T-helper 1 cell treated with Interleukin-12 subunit alpha and Interleukin-12 subunit beta and Interleukin-4 antibody, amounts not matched to agents 30 ng/mL and 1 ng/mL, for 36 hours (primary cell): ENCODE measurements around the gene KIAA0232. TPM values are rescaled to one million over a fixed set of nuclear protein-coding genes. Genes with fewer than 3 reads are reported as not detected.

Source experiments
- intact Hi-C: fragments of 100-400 bp; cut with micrococcal nuclease; formaldehyde crosslinking; loops from one replicate; pipeline ENCODE4 v1.15.1; 2024
- total RNA-seq: library from RNA; stranded (reverse); gene quantifications from 2 replicates; pipeline ENCODE4 v1.2.3, GENCODE V29; 2022

Gene KIAA0232
- total RNA-seq, 1 donor from 2014 or later: 20.4 TPM

DNA sequence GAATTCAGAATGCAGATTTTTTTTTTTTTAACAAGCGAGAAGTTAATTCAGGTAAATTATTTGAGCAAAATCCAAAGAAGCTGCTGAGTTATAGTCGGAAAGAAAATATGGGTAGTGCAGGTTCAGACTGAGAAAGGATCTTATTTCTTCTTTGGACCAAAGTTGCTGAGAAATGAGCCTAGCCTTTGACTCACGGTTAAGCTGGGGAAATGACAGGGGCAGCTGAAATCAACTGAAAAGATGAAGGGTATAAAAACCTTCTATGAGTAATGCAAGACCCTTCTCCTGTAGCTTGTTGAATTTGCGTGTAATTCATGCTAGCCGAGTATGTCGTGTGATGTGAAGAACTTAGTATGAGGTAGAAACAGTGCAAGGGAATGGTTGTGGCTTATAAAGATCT is 63.0 kb downstream of the KIAA0232 start:
- intact Hi-C loops: no loop called here

GRCh38 chr4:6847178-6847577 is 64.7 kb downstream of the KIAA0232 start:
- intact Hi-C loops: no loop called here

GRCh38 chr4:6848717-6849305 is 66.3 kb downstream of the KIAA0232 start:
- intact Hi-C loops: no loop called here

DNA sequence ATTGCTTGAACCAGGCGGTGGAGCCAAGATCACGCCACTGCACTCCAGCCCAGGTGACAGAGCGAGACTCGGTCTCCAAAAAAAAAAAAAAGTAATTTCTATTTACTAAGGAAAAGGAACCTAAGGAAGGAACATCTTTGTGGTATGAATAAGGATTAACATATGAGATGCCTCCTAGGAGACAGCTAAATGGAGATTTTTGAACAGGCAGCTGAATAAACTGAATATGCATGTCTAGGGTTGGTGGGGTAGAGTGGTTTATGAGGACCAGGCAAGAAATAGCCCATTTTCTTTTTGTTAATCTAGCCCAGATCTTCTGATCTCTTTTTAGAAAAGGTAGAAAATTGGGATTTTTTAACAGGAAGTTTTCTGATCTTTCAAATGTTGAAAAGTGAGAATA is 67.2 kb downstream of the KIAA0232 start:
- intact Hi-C loops: no loop called here

GRCh38 chr4:6851431-6851830 is 68.9 kb downstream of the KIAA0232 start:
- intact Hi-C loops: no loop called here

DNA sequence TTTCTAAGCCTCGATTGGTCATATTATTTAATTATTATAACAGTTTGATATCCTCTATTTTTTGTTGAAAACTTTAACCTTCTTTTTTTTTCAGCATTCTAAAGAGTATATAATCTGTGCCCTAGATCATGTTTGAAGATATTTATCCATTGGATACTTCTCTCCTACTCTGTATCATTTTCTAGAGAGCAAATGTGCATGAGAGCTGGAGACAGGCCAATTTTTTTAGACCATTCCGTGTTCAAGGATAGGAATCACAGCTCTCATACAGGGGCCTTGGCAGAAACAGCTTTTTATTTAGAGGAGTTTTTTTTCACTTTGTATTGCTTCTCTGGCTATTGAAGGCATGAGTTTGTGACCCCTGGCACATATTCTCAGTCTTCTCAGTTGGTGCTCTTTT is 69.4 kb downstream of the KIAA0232 start:
- intact Hi-C loops: no loop called here

DNA sequence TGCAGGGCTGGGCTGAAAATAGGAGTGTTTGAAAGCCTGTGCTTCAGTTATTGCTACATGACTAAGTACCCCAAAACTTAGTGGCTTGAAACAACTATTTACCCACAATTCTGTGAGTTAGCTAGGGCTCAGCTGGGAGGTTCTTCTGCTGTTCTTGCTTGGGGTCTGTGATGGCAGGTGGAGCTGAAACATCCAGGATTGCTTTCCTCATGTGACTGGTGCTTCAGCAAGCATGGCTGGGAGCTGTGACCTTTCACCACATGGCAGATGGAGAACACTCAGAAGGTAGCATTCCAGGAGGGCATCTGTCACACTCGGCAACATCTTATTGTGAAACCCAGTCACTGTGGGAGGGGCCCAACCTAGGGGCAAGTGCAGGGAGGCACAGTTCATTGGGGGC is 70.1 kb downstream of the KIAA0232 start:
- intact Hi-C loops: no loop called here

GRCh38 chr4:6854098-6854744 is 71.7 kb downstream of the KIAA0232 start:
- intact Hi-C loops: no loop called here

DNA sequence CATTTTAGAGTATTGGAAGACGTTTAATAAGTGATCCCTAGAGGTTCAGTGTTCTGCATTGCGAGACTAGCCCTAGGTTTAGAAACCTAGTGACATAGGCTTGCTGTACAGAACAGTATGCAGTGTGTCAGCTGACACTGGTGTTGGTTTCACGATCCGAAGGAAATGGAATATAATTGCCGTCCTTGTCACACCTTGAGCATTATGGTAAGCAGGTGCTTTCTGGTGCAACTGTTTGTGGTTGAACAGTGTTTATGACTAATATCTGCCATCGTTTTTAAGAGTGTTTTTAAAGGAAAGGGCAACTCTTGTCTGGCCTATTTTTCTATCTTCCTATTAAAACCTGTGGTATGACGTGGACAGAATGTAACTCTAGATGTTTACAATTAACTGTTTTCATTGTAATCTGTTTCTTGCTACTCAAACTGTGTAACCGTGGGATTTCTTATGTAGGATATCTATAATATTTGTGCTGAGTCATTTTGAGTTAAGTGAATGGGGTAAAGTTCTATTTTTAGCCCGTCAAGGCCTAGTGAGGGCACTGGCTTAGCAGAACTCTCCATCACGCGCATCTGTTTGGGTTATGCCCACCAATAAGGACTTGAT is 73.3 kb downstream of the KIAA0232 start:
- intact Hi-C loops: loop anchor here (5.0 kb wide), 1 partner anchor 73 kb away; the partner anchor contains the start of gene KIAA0232

- intact Hi-C loops: loop anchor here (5.0 kb wide), 1 partner anchor 74 kb away; the partner anchor contains the start of gene KIAA0232
Observed at GRCh38 chr4:6856391-6856790, 73.9 kb downstream of the KIAA0232 start.

- intact Hi-C loops: loop anchor here (5.0 kb wide), 1 partner anchor 75 kb away; the partner anchor contains the start of gene KIAA0232
Observed at GRCh38 chr4:6857009-6857882, 74.7 kb downstream of the KIAA0232 start.

DNA sequence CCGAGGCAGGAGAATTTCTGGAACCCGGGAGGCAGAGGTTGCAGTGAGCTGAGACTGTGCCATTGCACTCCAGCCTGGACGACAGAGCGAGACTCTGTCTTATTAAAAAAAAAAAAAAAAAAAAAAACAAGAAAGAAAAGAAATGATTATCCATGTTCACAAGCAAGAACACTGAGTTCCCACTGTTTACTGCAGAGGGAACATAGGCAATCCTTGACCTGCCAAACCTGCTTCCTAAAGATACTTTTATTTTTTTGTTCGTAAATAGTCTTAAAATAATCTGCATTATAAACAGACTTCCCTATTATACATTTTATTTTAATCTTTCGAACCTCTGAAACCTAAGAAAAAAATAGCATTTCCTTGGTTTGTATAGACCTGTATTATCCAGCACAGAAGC is 76.5 kb downstream of the KIAA0232 start:
- intact Hi-C loops: loop anchor here (5.0 kb wide), 1 partner anchor 77 kb away; the partner anchor contains the start of gene KIAA0232

DNA sequence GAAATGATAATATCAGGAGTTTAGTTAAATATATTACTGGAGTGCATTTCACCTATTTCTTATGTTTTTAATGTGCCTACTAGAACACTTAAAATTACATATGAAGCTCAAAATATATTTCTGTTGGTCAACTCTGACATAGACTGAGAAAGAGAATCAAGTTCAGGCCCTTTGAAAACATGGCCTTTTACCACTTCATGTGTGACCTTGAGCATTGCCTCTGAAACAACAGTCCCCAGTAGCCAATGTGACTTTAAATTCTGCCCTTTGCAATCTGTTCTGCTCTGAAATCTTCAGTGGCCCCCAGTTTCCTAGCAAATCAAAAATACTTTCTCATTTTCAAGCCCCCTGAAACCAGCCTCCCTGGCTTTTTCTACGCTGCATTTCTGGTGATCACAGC is 77.0 kb downstream of the KIAA0232 start:
- intact Hi-C loops: loop anchor here (5.0 kb wide), 1 partner anchor 77 kb away; the partner anchor contains the start of gene KIAA0232

DNA sequence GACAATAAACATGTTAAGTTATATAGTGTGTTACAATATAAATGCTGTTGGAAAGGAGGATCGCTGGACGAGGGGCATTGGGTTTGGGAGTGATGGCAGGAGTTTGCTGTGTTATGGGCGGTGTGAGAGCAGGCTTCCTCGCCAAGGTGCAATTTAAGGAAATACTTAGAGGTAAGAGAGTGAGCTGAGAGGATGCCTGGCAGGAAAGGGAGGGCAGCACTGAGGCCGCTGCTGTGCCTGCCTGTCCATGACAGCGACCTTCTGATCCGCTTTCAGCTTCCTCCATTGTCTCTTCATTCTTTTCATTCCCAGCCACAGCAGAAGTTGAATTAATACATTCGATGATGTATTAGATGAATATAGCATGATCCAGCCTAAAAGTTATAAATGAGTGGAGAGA is 85.9 kb downstream of the KIAA0232 start:
- intact Hi-C loops: no loop called here

DNA sequence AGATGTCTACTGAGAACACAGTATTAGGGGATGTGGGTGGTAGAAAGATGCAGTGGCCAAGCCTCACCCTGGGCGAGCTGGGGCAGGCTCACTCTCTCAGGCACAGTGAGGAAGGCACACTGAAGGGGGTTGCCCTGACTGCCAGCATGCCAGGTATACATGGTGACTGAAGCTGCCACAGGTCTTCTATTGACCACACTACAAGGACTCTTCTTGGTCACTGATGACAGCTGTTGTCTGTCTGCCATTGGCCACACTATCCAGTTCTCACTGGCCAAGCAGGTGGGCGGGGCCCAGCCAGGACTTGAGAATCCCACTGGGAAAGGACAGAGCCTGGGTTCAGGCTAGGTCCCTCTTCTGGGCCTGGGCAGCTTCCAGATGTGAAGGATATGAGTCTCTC is 87.4 kb downstream of the KIAA0232 start:
- intact Hi-C loops: no loop called here

GRCh38 chr4:6873291-6873690 is 90.8 kb downstream of the KIAA0232 start:
- intact Hi-C loops: no loop called here

DNA sequence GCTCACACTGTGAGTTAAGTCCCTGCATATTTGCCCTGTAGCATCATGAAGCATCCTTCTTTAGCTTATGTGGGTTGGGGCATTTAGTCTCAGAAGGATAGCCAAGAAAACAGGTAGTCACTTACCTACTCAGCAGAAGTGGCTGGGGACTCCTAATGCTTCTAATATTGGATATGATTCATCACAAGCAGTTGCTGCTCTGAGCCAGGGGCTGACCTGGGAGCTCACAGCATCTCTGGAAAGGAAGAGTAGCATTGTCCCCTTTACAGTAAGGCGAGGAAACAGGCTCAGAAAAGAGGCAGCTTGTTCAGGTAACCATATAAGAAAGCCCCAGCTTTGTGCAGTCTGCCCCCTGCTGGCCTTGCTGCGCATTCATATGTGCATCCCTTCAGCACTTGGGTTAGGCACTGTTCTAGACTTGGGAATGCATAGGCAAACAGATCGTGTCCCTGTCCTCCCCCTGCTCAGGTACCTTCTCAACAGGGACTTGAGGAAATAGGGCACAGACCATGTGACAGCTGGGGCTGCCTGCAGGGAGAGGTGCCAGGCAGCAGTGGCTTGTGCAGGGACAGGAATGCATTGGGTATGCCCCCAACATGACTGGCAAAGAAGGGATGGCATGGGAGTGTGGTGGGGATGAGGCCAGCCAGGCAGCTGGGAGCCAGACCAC is 91.4 kb downstream of the KIAA0232 start:
- intact Hi-C loops: loop anchor here (1.0 kb wide), 4 partner anchors 91 to 200 kb away; a partner anchor contains a TSS

GRCh38 chr4:6874981-6875380 is 92.5 kb downstream of the KIAA0232 start:
- intact Hi-C loops: loop anchor here (1.0 kb wide), 4 partner anchors 92 to 201 kb away; a partner anchor contains a TSS

GRCh38 chr4:6875431-6875831 is 92.9 kb downstream of the KIAA0232 start:
- intact Hi-C loops: no loop called here

- intact Hi-C loops: no loop called here
Observed at GRCh38 chr4:6876440-6876839, 93.9 kb downstream of the KIAA0232 start.

GRCh38 chr4:6877067-6877466 is 94.5 kb downstream of the KIAA0232 start:
- intact Hi-C loops: no loop called here
